Mucosa of descending colon (tissue), 3 donors: ENCODE measurements around the gene ZDHHC11B. TPM values are rescaled to one million over a fixed set of nuclear protein-coding genes. Genes with fewer than 3 reads are reported as not detected.
"Not testable (repeated sequence)": the region's sequence is repeated elsewhere in the genome, so short reads cannot be mapped to it uniquely, and the experiment has no call there.

Source experiments
- ATAC-seq: fragments of 200-7000 bp; cut with Tn5 transposase; one replicate; pipeline ENCODE4 v1.9.1; 2020; ENCODE audit warnings: mild to moderate bottlenecking, moderate library complexity
- DNase-seq, 3 donors: peaks; one replicate each; pipeline ENCODE4 v3.0.0-alpha.2; 2020
- H3K36me3 ChIP-seq: fragments of 200-600 bp; one replicate; pipeline ENCODE4 v1.8.0; 2021; ENCODE audit warnings: low read depth, mild to moderate bottlenecking
- H3K4me1 ChIP-seq: fragments of 200-600 bp; one replicate; pipeline ENCODE4 v1.8.0; 2021; ENCODE audit warnings: low read depth, mild to moderate bottlenecking
- H3K4me3 ChIP-seq: fragments of 200-600 bp; one replicate; pipeline ENCODE4 v1.8.0; 2021; ENCODE audit warnings: mild to moderate bottlenecking
- H3K9me3 ChIP-seq: fragments of 200-600 bp; one replicate; pipeline ENCODE4 v1.8.0; 2021; ENCODE audit warnings: mild to moderate bottlenecking
- CTCF ChIP-seq: fragments of 200-600 bp; IDR thresholded peaks from one replicate; pipeline ENCODE4 v1.8.0; 2022; ENCODE audit warnings: antibody characterized with exemption, mild to moderate bottlenecking
- intact Hi-C, 2 donors: fragments of 100-400 bp; cut with DNase I in 1 of 2; cut with micrococcal nuclease in 1 of 2; formaldehyde crosslinking; loops; one replicate each; pipeline versions ENCODE4 v1.11.0 to v1.11.1; 2022; cut with DNase I, micrococcal nuclease
- total RNA-seq, 3 donors: library from RNA; stranded (reverse); fragmentation: NEBNext Ultra II Directional in 2 of 3; extraction: Animal tissue kit (Norgen Biotek cat#: 25700) in 2 of 3; gene quantifications; one replicate each; pipeline versions ENCODE4 v1.2.1 to v1.2.4, GENCODE V29; 2021 to 2023
- donor health status: DM: no; HTN: no; CAD: no; lungs with moderate emphysema.
- donor health status: DM: no; HTN: no; CAD: no.
- donor health status: DM: no; HTN: yes; CAD: no.

Gene ZDHHC11B
- total RNA-seq, 3 donors from 2014 or later: 0.41 to 6.4 (median 4.6) TPM

- DNase-seq (no peak), ATAC-seq (no peak)
- no peaks in the 10 kb centered on the region for H3K36me3 ChIP-seq
- H3K9me3 ChIP-seq: no peaks in the 10 kb centered on the region
- H3K4me1 ChIP-seq: no peaks in the 10 kb centered on the region
- no peak overlapping the region for H3K4me3 ChIP-seq
- TF ChIP-seq CTCF: no peak
- intact Hi-C loops: no loop called here
Measured at GRCh38 chr5:816176-816575, 31.6 kb upstream of the ZDHHC11B start.

- DNase-seq: no peak
- ATAC-seq: no peak
- H3K4me3 ChIP-seq: no peak overlapping the region
- no peaks in the 10 kb centered on the region for H3K36me3 ChIP-seq
- no peaks in the 10 kb centered on the region for H3K9me3 ChIP-seq
- intact Hi-C loops: no loop called here
- TF ChIP-seq CTCF: no peak
- no peaks in the 10 kb centered on the region for H3K4me1 ChIP-seq
Measured at GRCh38 chr5:815449-815848, 30.9 kb upstream of the ZDHHC11B start.

GRCh38 chr5:813575-813974 is 29.0 kb upstream of the ZDHHC11B start:
- H3K4me1 ChIP-seq, H3K4me3 ChIP-seq, ATAC-seq, H3K9me3 ChIP-seq, DNase-seq, intact Hi-C loops, H3K36me3 ChIP-seq: not testable (repeated sequence)

GRCh38 chr5:811384-811783 is 26.9 kb upstream of the ZDHHC11B start:
- H3K36me3 ChIP-seq, intact Hi-C loops, ATAC-seq, H3K9me3 ChIP-seq, H3K4me1 ChIP-seq, DNase-seq, H3K4me3 ChIP-seq: not testable (repeated sequence)

GRCh38 chr5:807719-808514 is 23.4 kb upstream of the ZDHHC11B start:
- H3K4me1 ChIP-seq, intact Hi-C loops, H3K9me3 ChIP-seq, H3K4me3 ChIP-seq, H3K36me3 ChIP-seq, DNase-seq: not testable (repeated sequence)
- ATAC-seq: peak; percentile 11

GRCh38 chr5:801472-801871 is 16.9 kb upstream of the ZDHHC11B start:
- H3K9me3 ChIP-seq: no peaks in the 10 kb centered on the region
- intact Hi-C loops: no loop called here
- DNase-seq (no peak), ATAC-seq (no peak)
- H3K36me3 ChIP-seq: no peaks in the 10 kb centered on the region
- H3K4me1 ChIP-seq: no peaks in the 10 kb centered on the region
- no peak overlapping the region for H3K4me3 ChIP-seq
- no peak for TF ChIP-seq CTCF

GRCh38 chr5:801055-801454 is 16.5 kb upstream of the ZDHHC11B start:
- ATAC-seq: peak; percentile 42
- H3K36me3 ChIP-seq, intact Hi-C loops, H3K4me1 ChIP-seq, H3K4me3 ChIP-seq, H3K9me3 ChIP-seq, DNase-seq: not testable (repeated sequence)

GRCh38 chr5:798505-799138 is 14.1 kb upstream of the ZDHHC11B start:
- intact Hi-C loops, DNase-seq: not testable (repeated sequence)

GRCh38 chr5:797986-798385 is 13.5 kb upstream of the ZDHHC11B start:
- H3K4me3 ChIP-seq, H3K9me3 ChIP-seq, intact Hi-C loops, DNase-seq, H3K36me3 ChIP-seq, H3K4me1 ChIP-seq, ATAC-seq: not testable (repeated sequence)

More at GRCh38 chr5:798505-799138, 14.1 kb upstream of the ZDHHC11B start:
- ATAC-seq, H3K4me1 ChIP-seq, H3K36me3 ChIP-seq, H3K4me3 ChIP-seq, H3K9me3 ChIP-seq: not testable (repeated sequence)

- ATAC-seq, intact Hi-C loops, H3K4me3 ChIP-seq, DNase-seq, H3K4me1 ChIP-seq, H3K9me3 ChIP-seq, H3K36me3 ChIP-seq: not testable (repeated sequence)
Measured at GRCh38 chr5:795873-796272, 11.3 kb upstream of the ZDHHC11B start.

- H3K36me3 ChIP-seq, intact Hi-C loops, H3K9me3 ChIP-seq, H3K4me1 ChIP-seq, DNase-seq, ATAC-seq, H3K4me3 ChIP-seq: not testable (repeated sequence)
Measured at GRCh38 chr5:794948-795347, 10.4 kb upstream of the ZDHHC11B start.
